Gastrocnemius medialis (tissue), 4 donors: ENCODE results near the gene RIPPLY2. TPM values are rescaled to one million over a fixed set of nuclear protein-coding genes. Genes with fewer than 3 reads are reported as not detected.
A peak's percentile ranks its signal among the peaks of the same experiment; 100 is the strongest.

ENCODE experiments used
- ATAC-seq, 2 donors: fragments of 150-250 bp; one replicate each; pipeline ENCODE4 v1.9.1; 2016
- DNase-seq, 2 donors: peaks; one replicate each; pipeline ENCODE4 v3.0.0-alpha.2; 2019
- H3K27ac ChIP-seq, 4 donors: fragments of 200-600 bp; sonication (generic); 1 replicate in 1 of 4; 2 replicates in 3 of 4; pipeline ENCODE4 v1.5.1; 2016 to 2018; ENCODE audit warnings: mild to moderate bottlenecking in 2 of 4, moderate library complexity in 1 of 4
- H3K27me3 ChIP-seq, 3 donors: fragments of 200-600 bp; sonication (generic) in 2 of 3; 1 replicate in 1 of 3; 2 replicates in 2 of 3; pipeline versions ENCODE4 v1.5.1 to v1.6.0; 2016 to 2019; ENCODE audit warnings: mild to moderate bottlenecking in 1 of 3, moderate library complexity in 1 of 3
- H3K36me3 ChIP-seq, 2 donors: fragments of 200-600 bp; sonication (generic) in 1 of 2; one replicate each; pipeline ENCODE4 v1.5.1; 2017 to 2018
- H3K4me1 ChIP-seq, 2 donors: fragments of 200-600 bp; sonication (generic) in 1 of 2; one replicate each; pipeline ENCODE4 v1.5.1; 2016 to 2017; ENCODE audit warnings: mild to moderate bottlenecking in 2 of 2
- H3K4me3 ChIP-seq, 4 donors: fragments of 200-600 bp; sonication (generic) in 3 of 4; 1 replicate in 1 of 4; 2 replicates in 3 of 4; pipeline ENCODE4 v1.5.1; 2016 to 2019; ENCODE audit warnings: mild to moderate bottlenecking in 2 of 4
- H3K9me3 ChIP-seq, 3 donors: fragments of 200-600 bp; sonication (generic) in 2 of 3; 1 replicate in 1 of 3; 2 replicates in 2 of 3; pipeline ENCODE4 v1.5.1; 2016 to 2019
- CTCF ChIP-seq, 5 experiments: fragments of 450-650 bp in 3 of 5; fragments of 200-600 bp in 2 of 5; sonication (generic) in 2 of 5; IDR thresholded peaks in 4 of 5; conservative IDR thresholded peaks in 1 of 5; 1 replicate in 4 of 5; 2 replicates in 1 of 5; pipeline ENCODE4 v1.5.1; 2016 to 2019; ENCODE audit warnings: antibody characterized with exemption in 5 of 5, mild to moderate bottlenecking in 3 of 5, moderate library complexity in 3 of 5
- POLR2A ChIP-seq, 2 donors: fragments of 450-650 bp; IDR thresholded peaks; one replicate each; pipeline ENCODE4 v1.6.1; 2017; ENCODE audit warnings: antibody characterized with exemption in 2 of 2, mild to moderate bottlenecking in 2 of 2, moderate library complexity in 2 of 2
- in situ Hi-C, 4 donors: fragments of 200-750 bp; cut with MboI; loops; one replicate each; pipeline versions ENCODE4 v1.15.0 to v1.8.0; 2017; ENCODE audit warnings: low sequenced_read_pairs in 4 of 4
- intact Hi-C: fragments of 100-400 bp; cut with DNase I; formaldehyde crosslinking; loops from one replicate; pipeline ENCODE4 v1.15.1; 2023; ENCODE audit warnings: low total_unique reads
- total RNA-seq, 4 donors: library from RNA; depleted of rRNA; stranded (reverse); fragments of >200 nt; gene quantifications; one replicate each; pipeline versions ENCODE4 v1.1.0 to v1.2.3, GENCODE V29; 2016

The RIPPLY2 gene
- total RNA-seq, 4 donors from 2014 or later = not detected

- H3K27me3 ChIP-seq = peaks cover 0 to 3% (median 0%) of the 10 kb centered on the region in 3 donors
- intact Hi-C loops (no loop called here), in situ Hi-C loops (no loop called here)
- ATAC-seq = no peak
- peak overlapping the region; percentile 88 to 93 (median 90) for H3K4me3 ChIP-seq
- no peak overlapping the region for H3K27ac ChIP-seq
- H3K36me3 ChIP-seq = peaks cover 0 to 13% of the 10 kb centered on the region in 2 donors
- DNase-seq = no peak
- H3K4me1 ChIP-seq = peaks cover 16 to 20% of the 10 kb centered on the region in 2 donors
- no peak for TF ChIP-seq CTCF (IDR thresholded peaks at IDR 0.05 in 4 of 5, conservative IDR thresholded peaks at IDR 0.05 in 1 of 5)
- TF ChIP-seq POLR2A (IDR thresholded peaks at IDR 0.05) = no peak
- H3K9me3 ChIP-seq = no peaks in the 10 kb centered on the region
These were observed 7.8 kb downstream of the RIPPLY2 start for GRCh38 chr6:83860782-83861495.

- Histone ChIP-seq H3K4me3 (no peak overlapping the region), H3K4me1 (peaks cover 16 to 20% of the 10 kb centered on the region in 2 donors), H3K36me3 (peaks cover 0 to 18% of the 10 kb centered on the region in 2 donors), H3K27ac (no peak overlapping the region), H3K9me3 (no peaks in the 10 kb centered on the region), H3K27me3 (no peaks in the 10 kb centered on the region)
- ATAC-seq = no peak
- no peak for DNase-seq
- intact Hi-C loops = no loop called here
- in situ Hi-C loops = no loop called here
- no peak for TF ChIP-seq CTCF (IDR thresholded peaks at IDR 0.05 in 4 of 5, conservative IDR thresholded peaks at IDR 0.05 in 1 of 5)
- TF ChIP-seq POLR2A (IDR thresholded peaks at IDR 0.05) = no peak
These were observed 9.8 kb downstream of the RIPPLY2 start for GRCh38 chr6:83862776-83863471.

GRCh38 chr6:83867043-83867442 is 13.9 kb downstream of the RIPPLY2 start:
- Histone ChIP-seq H3K36me3 (peaks cover 0 to 18% of the 10 kb centered on the region in 2 donors), H3K27ac (no peak overlapping the region), H3K27me3 (no peaks in the 10 kb centered on the region), H3K4me1 (no peaks in the 10 kb centered on the region), H3K4me3 (no peak overlapping the region), H3K9me3 (no peaks in the 10 kb centered on the region)
- no peak for TF ChIP-seq CTCF (IDR thresholded peaks at IDR 0.05 in 4 of 5, conservative IDR thresholded peaks at IDR 0.05 in 1 of 5)
- no peak for TF ChIP-seq POLR2A (IDR thresholded peaks at IDR 0.05)
- DNase-seq (no peak), ATAC-seq (no peak)
- in situ Hi-C loops (no loop called here), intact Hi-C loops (no loop called here)

- H3K27ac ChIP-seq = no peak overlapping the region
- in situ Hi-C loops = no loop called here
These were observed 14.5 kb downstream of the RIPPLY2 start for GRCh38 chr6:83867527-83868161.

More at GRCh38 chr6:83867527-83868161, 14.5 kb downstream of the RIPPLY2 start:
- intact Hi-C loops = no loop called here
- Histone ChIP-seq H3K4me1 (no peaks in the 10 kb centered on the region), H3K27me3 (no peaks in the 10 kb centered on the region), H3K36me3 (peaks cover 0 to 18% of the 10 kb centered on the region in 2 donors), H3K4me3 (no peak overlapping the region), H3K9me3 (no peaks in the 10 kb centered on the region)
- peak in 1 of 2 donors; percentile 39 for ATAC-seq
- TF ChIP-seq CTCF (IDR thresholded peaks at IDR 0.05 in 4 of 5, conservative IDR thresholded peaks at IDR 0.05 in 1 of 5) (no peak), POLR2A (IDR thresholded peaks at IDR 0.05) (no peak)
- peak in 1 of 2 donors; percentile 35 for DNase-seq
